ENCODE results near the gene S100A12. TPM values are rescaled to one million over a fixed set of nuclear protein-coding genes. Genes with fewer than 3 reads are reported as not detected.

Gene S100A12
- total RNA-seq, result 1.6 TPM

GRCh38 chr1:153375511-153375910, at the start of gene S100A12:
Gene S100A12 (minus strand): TSS chr1:153375621. CDS start chr1:153374592, 1,029 bp downstream.

GRCh38 chr1:153415850-153416570, 40.6 kb upstream of the S100A12 start, which contains the start of gene S100A7A:
Gene S100A7A (plus strand): TSS chr1:153416520. CDS start chr1:153418083, 1,563 bp downstream.

GRCh38 chr1:153390938-153391710, 15.7 kb upstream of the S100A12 start, which contains the start of gene S100A8:
Gene S100A8 (minus strand): TSS chr1:153391073. CDS start chr1:153390535, 538 bp downstream.

GRCh38 chr1:153357853-153358690, 17.3 kb downstream of the S100A12 start, which contains the start of gene S100A9:
Gene S100A9 (plus strand): TSS chr1:153357854. CDS start chr1:153358284, 430 bp downstream.

GRCh38 chr1:153348511-153349362, 26.7 kb downstream of the S100A12 start, which contains the start of gene PGLYRP4:
Gene PGLYRP4 (minus strand): TSS chr1:153348841. CDS start chr1:153347932, 909 bp downstream.

Small RNA genes lying within 50 kb of the gene (small RNA-seq; reads per million reads assigned to genes)
- gene RNU6-160P (ENCODE audit: low replicate concordance) (not detected), gene S100A15A (ENCODE audit: low replicate concordance) (not detected)

Other genes starting within 250 kb of the S100A12 start
- not detected for gene SPRR2G, start 224.7 kb downstream of the S100A12 start, total RNA-seq
- gene LELP1, start 172.2 kb downstream of the S100A12 start, total RNA-seq, result not detected
- gene PRR9, start 158.0 kb downstream of the S100A12 start, total RNA-seq, result not detected
- gene LORICRIN, start 115.9 kb downstream of the S100A12 start, total RNA-seq, result not detected
- not detected for gene PGLYRP3, start 62.7 kb downstream of the S100A12 start, total RNA-seq
- gene PGLYRP4, start 26.8 kb downstream of the S100A12 start, total RNA-seq, result not detected
- gene S100A9, start 17.8 kb downstream of the S100A12 start, total RNA-seq, result 9.1 TPM
- 1.6 TPM for gene S100A8, start 15.5 kb upstream of the S100A12 start, total RNA-seq
- not detected for gene S100A7A, start 40.9 kb upstream of the S100A12 start, total RNA-seq
- not detected for gene S100A7, start 85.0 kb upstream of the S100A12 start, total RNA-seq
- 7.2 TPM for gene S100A6, start 160.4 kb upstream of the S100A12 start, total RNA-seq
- not detected for gene S100A5, start 165.3 kb upstream of the S100A12 start, total RNA-seq
- gene S100A4, start 170.2 kb upstream of the S100A12 start, total RNA-seq, result 1.3 TPM
- gene S100A3, start 173.6 kb upstream of the S100A12 start, total RNA-seq, result not detected
- gene S100A2, start 190.2 kb upstream of the S100A12 start, total RNA-seq, result not detected
- 9.7 TPM for gene S100A16, start 237.5 kb upstream of the S100A12 start, total RNA-seq
- gene S100A14, start 240.7 kb upstream of the S100A12 start, total RNA-seq, result not detected